ENCODE results near the gene PKN2. TPM values are rescaled to one million over a fixed set of nuclear protein-coding genes. Genes with fewer than 3 reads are reported as not detected.

Gene PKN2
- total and polyA plus RNA-seq, 2 of the 8 experiments (the other 6 are each of a cell fraction or from before 2014, with no cell fraction given): 7.8 to 32.0 TPM

- Histone ChIP-seq H3K4me1 (replicated peaks in 1 of 4; ENCODE audit: control insufficient read depth in 3 of 4, insufficient read depth in 4 of 4, low read length in 3 of 4) (peaks cover 0 to 5% (median 0%) of the 10 kb centered on the region in 4 experiments; a peak in 1 of 7 replicates), H3K4me3 (ENCODE audit: extremely low read depth in 1 of 4, insufficient read depth in 2 of 4, low read depth in 3 of 4, low read length in 4 of 4) (no peak overlapping the region), H4K5ac (ENCODE audit: insufficient read length, low read depth, low read length) (no peak overlapping the region), H3K27ac (ENCODE audit: low read depth, low read length) (no peak overlapping the region), H3K9ac (replicated peaks in 1 of 4; ENCODE audit: extremely low read depth in 1 of 4, low read depth in 3 of 4, low read length in 3 of 4) (no peak overlapping the region), H3K36me3 (ENCODE audit: control insufficient read depth in 2 of 4, insufficient read depth in 4 of 4, low read length in 3 of 4) (peaks cover 0 to 2% (median 0%) of the 10 kb centered on the region in 4 experiments; a peak in 1 of 8 replicates), H3K79me1 (ENCODE audit: low read depth, low read length) (no peaks in the 10 kb centered on the region), H3K4ac (replicated peaks; ENCODE audit: insufficient read length, low read depth, low read length) (no peak overlapping the region), H2AFZ (ENCODE audit: low read length) (no peak overlapping the region), H3K9me3 (ENCODE audit: insufficient read depth in 2 of 2, low read depth in 1 of 2, low read length in 1 of 2) (no peaks in the 10 kb centered on the region), H2BK120ac (replicated peaks; ENCODE audit: low read depth, low read length) (no peak overlapping the region), H2BK20ac (ENCODE audit: low read length) (no peak overlapping the region), H2BK15ac (ENCODE audit: low read length) (no peak overlapping the region), H3K4me2 (ENCODE audit: insufficient read depth in 1 of 2, low read depth in 2 of 2, low read length in 2 of 2) (no peak overlapping the region), H3K18ac (ENCODE audit: extremely low read depth, low read length) (no peak overlapping the region), H4K91ac (replicated peaks; ENCODE audit: insufficient read length, low read length) (no peak overlapping the region), H3K27me3 (replicated peaks in 1 of 4; ENCODE audit: control insufficient read depth in 3 of 4, extremely low read depth in 1 of 4, insufficient read depth in 3 of 4, low read length in 3 of 4) (no peaks in the 10 kb centered on the region), H3K14ac (ENCODE audit: insufficient read length) (no peak overlapping the region), H3K23ac (ENCODE audit: insufficient read length) (no peak overlapping the region), H4K20me1 (replicated peaks in 1 of 2; ENCODE audit: control insufficient read depth in 1 of 2, insufficient read depth in 2 of 2, low read length in 2 of 2) (peaks cover 5 to 6% of the 10 kb centered on the region in 2 experiments), H3K23me2 (ENCODE audit: low read depth, low read length) (no peaks in the 10 kb centered on the region), H2BK12ac (ENCODE audit: low read depth, low read length) (no peak overlapping the region), H3K56ac (replicated peaks; ENCODE audit: insufficient read length, low read depth, low read length) (no peak overlapping the region), H4K8ac (ENCODE audit: extremely low read depth, insufficient read depth, low read length) (no peak overlapping the region), H2AK5ac (ENCODE audit: low read depth, low read length) (no peak overlapping the region), H3K79me2 (ENCODE audit: control insufficient read depth in 1 of 2, insufficient read depth in 2 of 2, low read length in 2 of 2) (peaks cover 3 to 92% of the 10 kb centered on the region in 2 experiments; a peak in 3 of 4 replicates), H2BK5ac (ENCODE audit: low read depth, low read length) (no peak overlapping the region)
- FAIRE-seq (no peak), DNase-seq (ENCODE audit: low read depth in 1 of 2, low spot score in 2 of 2) (no peak)
- CTCF ChIA-PET (ENCODE audit: partially characterized antibody): interaction anchor here (0.7 to 1.2 kb wide), 2 partner anchors 13 to 38 kb away, joined by 3 to 4 read pairs; no protein-coding TSS in a partner anchor
- POLR2A ChIA-PET (ENCODE audit: partially characterized antibody): interaction anchor here (1.8 kb wide), 1 partner anchor 14 kb away, joined by 10 read pairs; the partner anchor contains the start of gene PKN2
- 80% methylated on average over 2 of the region's 2 CpGs; no CpG with 5 or more reads in 1 of the 2 experiments for WGBS, 2 experiments (ENCODE audit: extremely low coverage in 1 of 2, insufficient coverage in 1 of 2, insufficient read length in 1 of 2, insufficient replicate concordance in 2 of 2, low coverage in 1 of 2, low lambda C conversion rate in 2 of 2, missing lambda C conversion rate in 1 of 2)
- TF ChIP-seq TBP (IDR thresholded peaks at IDR 0.05; ENCODE audit: low read depth, low read length) (no peak), JUND (IDR thresholded peaks at IDR 0.05; ENCODE audit: low read length) (peak; percentile 80), SP4 (IDR thresholded peaks at IDR 0.05; ENCODE audit: low read length) (no peak), HDAC2 (IDR thresholded peaks at IDR 0.05; ENCODE audit: borderline replicate concordance in 1 of 2, low read depth in 2 of 2, low read length in 2 of 2) (no peak)
Observed at GRCh38 chr1:88698140-88698539, 14.1 kb downstream of the PKN2 start.

All from H1 (cell line).